Liver (tissue), 9 donors: ENCODE data around the gene HTR3B. TPM values are rescaled to one million over a fixed set of nuclear protein-coding genes. Genes with fewer than 3 reads are reported as not detected.

Experiments used
- DNase-seq: peaks from one replicate; pipeline ENCODE4 v3.0.0-alpha.2; 2017; ENCODE audit warnings: low spot score
- H3K27ac ChIP-seq, 2 donors: one replicate each; pipeline ENCODE4 v1.7.0; 2013; ENCODE audit warnings: inconsistent platforms in 2 of 2, low read length in 2 of 2, control low read depth in 1 of 2, low read depth in 1 of 2, mild to moderate bottlenecking in 1 of 2
- H3K27me3 ChIP-seq, 4 donors: one replicate each; pipeline versions ENCODE4 v1.6.1 to v1.7.0; 2013; ENCODE audit warnings: low read length in 3 of 4, inconsistent platforms in 1 of 4, mild to moderate bottlenecking in 1 of 4, moderate library complexity in 1 of 4; ENCODE audit not compliant: control insufficient read depth in 4 of 4, insufficient read depth in 4 of 4
- H3K36me3 ChIP-seq, 4 donors: one replicate each; pipeline versions ENCODE4 v1.6.1 to v1.7.0; 2013; ENCODE audit warnings: low read length in 3 of 4, mild to moderate bottlenecking in 3 of 4, low read depth in 1 of 4, moderate library complexity in 1 of 4; ENCODE audit not compliant: control insufficient read depth in 4 of 4, insufficient read depth in 3 of 4
- H3K4me1 ChIP-seq, 4 donors: one replicate each; pipeline versions ENCODE4 v1.6.1 to v1.7.0; 2013; ENCODE audit warnings: low read length in 3 of 4, mild to moderate bottlenecking in 3 of 4, moderate library complexity in 1 of 4; ENCODE audit not compliant: control insufficient read depth in 4 of 4, insufficient read depth in 4 of 4
- H3K4me3 ChIP-seq, 3 donors: one replicate each; pipeline versions ENCODE4 v1.6.1 to v1.7.0; 2013; ENCODE audit warnings: low read length in 3 of 3, control low read depth in 1 of 3, low read depth in 1 of 3, mild to moderate bottlenecking in 1 of 3
- H3K9ac ChIP-seq, 2 donors: one replicate each; pipeline ENCODE4 v1.7.0; 2013; ENCODE audit warnings: low read length in 2 of 2, mild to moderate bottlenecking in 2 of 2, moderate library complexity in 2 of 2, control low read depth in 1 of 2, low read depth in 1 of 2
- H3K9me3 ChIP-seq, 4 donors: one replicate each; pipeline versions ENCODE4 v1.6.1 to v1.7.0; 2013; ENCODE audit warnings: low read length in 3 of 4; ENCODE audit not compliant: control insufficient read depth in 4 of 4
- ATF3 ChIP-seq: IDR thresholded peaks from 2 replicates; pipeline ENCODE4 v1.6.1; 2016; ENCODE audit warnings: antibody characterized with exemption
- CTCF ChIP-seq: fragments of 150-350 bp; IDR thresholded peaks from 2 replicates; pipeline ENCODE4 v1.5.1; 2017; ENCODE audit warnings: improper control_type of control experiment, low read depth, low read length; ENCODE audit not compliant: missing input control
- EGR1 ChIP-seq, 2 donors: IDR thresholded peaks; 2 replicates each; pipeline ENCODE4 v1.6.1; 2016 to 2018; ENCODE audit warnings: antibody characterized with exemption in 2 of 2, low read depth in 2 of 2
- FOXA1 ChIP-seq: IDR thresholded peaks from 2 replicates; pipeline ENCODE4 v1.6.1; 2016; ENCODE audit warnings: antibody characterized with exemption
- FOXA2 ChIP-seq: IDR thresholded peaks from 2 replicates; pipeline ENCODE4 v1.6.1; 2016; ENCODE audit warnings: antibody characterized with exemption
- GABPA ChIP-seq, 2 donors: IDR thresholded peaks in 1 of 2; conservative IDR thresholded peaks in 1 of 2; 2 replicates each; pipeline ENCODE4 v1.6.1; 2016; ENCODE audit warnings: antibody characterized with exemption in 2 of 2, mild to moderate bottlenecking in 1 of 2, moderate library complexity in 1 of 2
- HNF4A ChIP-seq, 2 donors: conservative IDR thresholded peaks; 2 replicates each; pipeline ENCODE4 v1.6.1; 2016; ENCODE audit warnings: antibody characterized with exemption in 2 of 2, mild to moderate bottlenecking in 2 of 2
- HNF4G ChIP-seq: IDR thresholded peaks from 2 replicates; pipeline ENCODE4 v1.6.1; 2016; ENCODE audit warnings: antibody characterized with exemption
- JUND ChIP-seq, 2 donors: IDR thresholded peaks; 2 replicates each; pipeline ENCODE4 v1.6.1; 2016; ENCODE audit warnings: antibody characterized with exemption in 2 of 2
- MAX ChIP-seq: IDR thresholded peaks from 2 replicates; pipeline ENCODE4 v1.6.1; 2016; ENCODE audit warnings: antibody characterized with exemption
- NR2F2 ChIP-seq: IDR thresholded peaks from 2 replicates; pipeline ENCODE4 v1.6.1; 2016; ENCODE audit warnings: antibody characterized with exemption
- RAD21 ChIP-seq, 2 donors: IDR thresholded peaks; 2 replicates each; pipeline ENCODE4 v1.6.1; 2016; ENCODE audit warnings: antibody characterized with exemption in 2 of 2, mild to moderate bottlenecking in 2 of 2
- REST ChIP-seq: IDR thresholded peaks from 2 replicates; pipeline ENCODE4 v1.6.1; 2016; ENCODE audit warnings: antibody characterized with exemption, mild to moderate bottlenecking
- RXRA ChIP-seq, 2 donors: IDR thresholded peaks; 2 replicates each; pipeline ENCODE4 v1.6.1; 2017 to 2018; ENCODE audit warnings: antibody characterized with exemption in 2 of 2, mild to moderate bottlenecking in 1 of 2
- SP1 ChIP-seq: IDR thresholded peaks from 2 replicates; pipeline ENCODE4 v1.6.1; 2018; ENCODE audit warnings: antibody characterized with exemption, mild to moderate bottlenecking
- TAF1 ChIP-seq: conservative IDR thresholded peaks from 2 replicates; pipeline ENCODE4 v1.6.1; 2016; ENCODE audit warnings: antibody characterized with exemption, mild to moderate bottlenecking
- YY1 ChIP-seq: IDR thresholded peaks from 2 replicates; pipeline ENCODE4 v1.6.1; 2016; ENCODE audit warnings: antibody characterized with exemption, mild to moderate bottlenecking
- ZBTB33 ChIP-seq: IDR thresholded peaks from 2 replicates; pipeline ENCODE4 v1.6.1; 2016; ENCODE audit warnings: antibody characterized with exemption
- WGBS: extraction: QIAGEN DNeasy Blood & Tissue Kit; methylation state at CpG from one replicate; pipeline ENCODE4 v1.1.7; 2013; 5-methylcytosine and 5-hydroxymethylcytosine counted together
- polyA plus RNA-seq, 2 donors: library from polyadenylated mRNA; stranded (reverse) in 1 of 2; unstranded in 1 of 2; fragments of 200-250 nt in 1 of 2; fragments of >200 nt in 1 of 2; fragmentation: Nextera tagmentation in 1 of 2; extraction: Ambion mirVana in 1 of 2; gene quantifications; one replicate each; pipeline versions ENCODE4 v1.2.1 to v1.2.3, GENCODE V29; 2013 to 2015
- total RNA-seq, 2 donors: library from RNA; depleted of rRNA; stranded (reverse); fragments of >200 nt; gene quantifications; one replicate each; pipeline ENCODE4 v1.2.3, GENCODE V29; 2014
- donor health status: healthy.
- donor health status: healthy.
- donor health status: healthy.
- donor health status: healthy.
- donor health status: healthy.

Gene HTR3B
- total and polyA plus RNA-seq, 4 donors: not detected

- DNase-seq: no peak
- Histone ChIP-seq H3K9me3 (no peaks in the 10 kb centered on the region), H3K4me3 (no peak overlapping the region), H3K4me1 (peaks cover 0 to 6% (median 2%) of the 10 kb centered on the region in 4 donors), H3K36me3 (no peaks in the 10 kb centered on the region), H3K9ac (no peak overlapping the region), H3K27me3 (no peaks in the 10 kb centered on the region), H3K27ac (no peak overlapping the region)
- 80% methylated on average over 18 of the region's 18 CpGs for WGBS
- TF ChIP-seq MAX (no peak), SP1 (no peak), HNF4G (no peak), TAF1 (no peak), ZBTB33 (no peak), NR2F2 (no peak), REST (no peak), GABPA (IDR thresholded peaks at IDR 0.05 in 1 of 2, conservative IDR thresholded peaks at IDR 0.05 in 1 of 2) (no peak), RXRA (IDR thresholded peaks at IDR 0.05) (no peak), ATF3 (no peak), JUND (IDR thresholded peaks at IDR 0.05) (no peak), CTCF (no peak), HNF4A (conservative IDR thresholded peaks at IDR 0.05) (no peak), RAD21 (IDR thresholded peaks at IDR 0.05) (no peak), FOXA1 (no peak), FOXA2 (no peak), YY1 (no peak), EGR1 (IDR thresholded peaks at IDR 0.05; ENCODE audit: low read depth in 2 of 2) (no peak)
Measured at GRCh38 chr11:113986351-113987140, 82.0 kb downstream of the HTR3B start.
